SU-DHL-6 (cell line): ENCODE results near the gene LCMT1.

Experiments
- CTCF ChIP-seq: fragments of 200-600 bp; sonication (generic); IDR thresholded peaks from one replicate; pipeline ENCODE4 v1.5.1; 2017; ENCODE audit warnings: antibody characterized with exemption, mild to moderate bottlenecking, low read length, moderate library complexity; ENCODE audit not compliant: insufficient read depth, poor library complexity, severe bottlenecking
- EZH2phosphoT487 ChIP-seq: fragments of 200-600 bp; sonication (generic), shearing (Covaris generic); conservative IDR thresholded peaks from 2 replicates; pipeline ENCODE4 v1.6.1; 2018; ENCODE audit warnings: mild to moderate bottlenecking, antibody characterized with exemption, low read length, moderate library complexity, mixed read lengths

- TF ChIP-seq CTCF (no peak), EZH2phosphoT487 (no peak)
Observed at GRCh38 chr16:25172831-25173230, 61.3 kb downstream of the LCMT1 start.
